IPS DF 19.7 (cell line): ENCODE results near the gene ARHGAP32.

Experiments used
- DNase-seq: peaks from one replicate; pipeline ENCODE4 v3.0.0-alpha.2; 2013; ENCODE audit warnings: low read depth, low spot score

ARHGAP32 gene

GRCh38 chr11:129192150-129192549 lies at the start of gene ARHGAP32:
TSS of gene ARHGAP32 (minus strand) at chr11:129192325. CDS start at chr11:129192198, 127 bp downstream.
- DNase-seq, result no peak

- no peak for DNase-seq
Observed at GRCh38 chr11:129239207-129239606, 47.1 kb upstream of the ARHGAP32 start.

- DNase-seq, result no peak
Observed at GRCh38 chr11:129237880-129238638, 45.9 kb upstream of the ARHGAP32 start.

- no peak for DNase-seq
Observed at GRCh38 chr11:129237456-129237855, 45.3 kb upstream of the ARHGAP32 start.

GRCh38 chr11:129236850-129237249 lies 44.7 kb upstream of the ARHGAP32 start:
- DNase-seq, result no peak

- DNase-seq, result no peak
Observed at GRCh38 chr11:129234978-129235377, 42.9 kb upstream of the ARHGAP32 start.

- DNase-seq, result no peak
Observed at GRCh38 chr11:129230006-129230405, 37.9 kb upstream of the ARHGAP32 start.

- DNase-seq, result no peak
Observed at GRCh38 chr11:129226207-129226798, 34.2 kb upstream of the ARHGAP32 start.

- no peak for DNase-seq
Observed at GRCh38 chr11:129225190-129225589, 33.1 kb upstream of the ARHGAP32 start.

- no peak for DNase-seq
Observed at GRCh38 chr11:129224538-129224937, 32.4 kb upstream of the ARHGAP32 start.

- DNase-seq, result no peak
Observed at GRCh38 chr11:129223701-129224149, 31.6 kb upstream of the ARHGAP32 start.

- no peak for DNase-seq
Observed at GRCh38 chr11:129223260-129223659, 31.1 kb upstream of the ARHGAP32 start.

- no peak for DNase-seq
Observed at GRCh38 chr11:129222158-129222557, 30.0 kb upstream of the ARHGAP32 start.

- DNase-seq, result peak; percentile 75
Observed at GRCh38 chr11:129215506-129216245, 23.6 kb upstream of the ARHGAP32 start.

- DNase-seq, result no peak
Observed at GRCh38 chr11:129214710-129215295, 22.7 kb upstream of the ARHGAP32 start.

- DNase-seq, result no peak
Observed at GRCh38 chr11:129213261-129213660, 21.1 kb upstream of the ARHGAP32 start.

- DNase-seq, result no peak
Observed at GRCh38 chr11:129211397-129211796, 19.3 kb upstream of the ARHGAP32 start.

GRCh38 chr11:129210831-129211181 lies 18.7 kb upstream of the ARHGAP32 start:
- DNase-seq, result no peak

GRCh38 chr11:129209891-129210830 lies 18.0 kb upstream of the ARHGAP32 start:
- no peak for DNase-seq

- DNase-seq, result no peak
Observed at GRCh38 chr11:129208863-129209262, 16.7 kb upstream of the ARHGAP32 start.
